ENCODE results near the gene GOLM1.

DNA sequence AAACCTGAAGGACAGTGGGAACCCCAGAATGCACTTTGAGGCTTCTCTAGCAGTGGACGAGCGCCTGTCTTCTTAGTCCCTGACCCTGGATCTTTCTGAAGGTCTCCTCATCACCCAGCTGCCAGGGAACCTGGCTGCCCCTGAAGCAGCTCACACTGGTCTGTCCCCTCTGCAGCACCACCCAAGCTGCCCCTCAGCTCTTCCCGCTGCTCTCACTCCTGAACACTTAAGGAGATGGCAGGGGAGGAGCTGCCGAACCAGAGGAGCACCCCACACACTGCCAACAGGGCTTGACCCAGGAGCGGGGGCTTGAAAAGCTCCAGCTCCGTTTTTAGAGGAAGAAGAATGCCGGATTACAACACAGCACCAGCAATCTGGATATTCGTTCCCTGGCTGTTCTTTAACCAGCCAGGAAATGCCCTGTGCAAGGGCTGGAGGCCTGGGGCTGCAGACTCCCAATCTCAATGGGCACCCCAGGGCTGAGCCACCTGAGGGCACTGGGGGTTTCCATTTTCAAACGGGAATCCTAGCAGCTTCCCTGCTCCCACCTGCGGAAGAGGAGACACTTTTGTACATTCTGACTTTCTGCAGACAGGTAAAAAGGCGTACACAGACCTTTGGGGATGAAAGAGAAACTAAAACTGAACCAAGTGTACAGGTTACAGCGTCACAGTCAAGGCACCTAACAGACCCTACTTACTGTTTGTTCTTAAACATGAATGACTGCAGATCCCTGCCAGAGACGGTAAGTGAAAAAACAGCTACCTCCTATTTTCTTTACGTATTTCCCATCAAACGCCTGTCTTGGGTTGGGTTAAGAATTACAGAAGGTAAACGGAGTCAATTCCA is 36.3 kb downstream of the GOLM1 start:
- TF ChIP-seq, protein P1, sequence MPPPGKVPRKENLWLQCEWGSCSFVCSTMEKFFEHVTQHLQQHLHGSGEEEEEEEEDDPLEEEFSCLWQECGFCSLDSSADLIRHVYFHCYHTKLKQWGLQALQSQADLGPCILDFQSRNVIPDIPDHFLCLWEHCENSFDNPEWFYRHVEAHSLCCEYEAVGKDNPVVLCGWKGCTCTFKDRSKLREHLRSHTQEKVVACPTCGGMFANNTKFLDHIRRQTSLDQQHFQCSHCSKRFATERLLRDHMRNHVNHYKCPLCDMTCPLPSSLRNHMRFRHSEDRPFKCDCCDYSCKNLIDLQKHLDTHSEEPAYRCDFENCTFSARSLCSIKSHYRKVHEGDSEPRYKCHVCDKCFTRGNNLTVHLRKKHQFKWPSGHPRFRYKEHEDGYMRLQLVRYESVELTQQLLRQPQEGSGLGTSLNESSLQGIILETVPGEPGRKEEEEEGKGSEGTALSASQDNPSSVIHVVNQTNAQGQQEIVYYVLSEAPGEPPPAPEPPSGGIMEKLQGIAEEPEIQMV (CRISPR knock-in tag; IDR thresholded peaks at IDR 0.05; ENCODE audit: low read depth): no peak
- TF ChIP-seq THYN1 (CRISPR knock-in tag; IDR thresholded peaks at IDR 0.05; ENCODE audit: borderline replicate concordance, low read depth) (no peak), ZZZ3 (CRISPR knock-in tag; IDR thresholded peaks at IDR 0.05; ENCODE audit: borderline replicate concordance) (no peak), ZNF3 (CRISPR knock-in tag; IDR thresholded peaks at IDR 0.05) (no peak), KAT7 (CRISPR knock-in tag; IDR thresholded peaks at IDR 0.05; ENCODE audit: borderline replicate concordance) (no peak), MYC (CRISPR knock-in tag; IDR thresholded peaks at IDR 0.05; ENCODE audit: borderline replicate concordance) (no peak), HNRNPUL1 (IDR thresholded peaks at IDR 0.05; ENCODE audit: low read depth, low read length) (no peak), ZNF121 (CRISPR knock-in tag; IDR thresholded peaks at IDR 0.05) (no peak), KDM5B (CRISPR knock-in tag; IDR thresholded peaks at IDR 0.05; ENCODE audit: borderline replicate concordance) (no peak), ZNF317 (CRISPR knock-in tag; IDR thresholded peaks at IDR 0.05) (no peak)
- TF ChIP-seq, protein P2, sequence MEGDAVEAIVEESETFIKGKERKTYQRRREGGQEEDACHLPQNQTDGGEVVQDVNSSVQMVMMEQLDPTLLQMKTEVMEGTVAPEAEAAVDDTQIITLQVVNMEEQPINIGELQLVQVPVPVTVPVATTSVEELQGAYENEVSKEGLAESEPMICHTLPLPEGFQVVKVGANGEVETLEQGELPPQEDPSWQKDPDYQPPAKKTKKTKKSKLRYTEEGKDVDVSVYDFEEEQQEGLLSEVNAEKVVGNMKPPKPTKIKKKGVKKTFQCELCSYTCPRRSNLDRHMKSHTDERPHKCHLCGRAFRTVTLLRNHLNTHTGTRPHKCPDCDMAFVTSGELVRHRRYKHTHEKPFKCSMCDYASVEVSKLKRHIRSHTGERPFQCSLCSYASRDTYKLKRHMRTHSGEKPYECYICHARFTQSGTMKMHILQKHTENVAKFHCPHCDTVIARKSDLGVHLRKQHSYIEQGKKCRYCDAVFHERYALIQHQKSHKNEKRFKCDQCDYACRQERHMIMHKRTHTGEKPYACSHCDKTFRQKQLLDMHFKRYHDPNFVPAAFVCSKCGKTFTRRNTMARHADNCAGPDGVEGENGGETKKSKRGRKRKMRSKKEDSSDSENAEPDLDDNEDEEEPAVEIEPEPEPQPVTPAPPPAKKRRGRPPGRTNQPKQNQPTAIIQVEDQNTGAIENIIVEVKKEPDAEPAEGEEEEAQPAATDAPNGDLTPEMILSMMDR (CRISPR knock-in tag; IDR thresholded peaks at IDR 0.05): no peak
- TF ChIP-seq, protein P3, sequence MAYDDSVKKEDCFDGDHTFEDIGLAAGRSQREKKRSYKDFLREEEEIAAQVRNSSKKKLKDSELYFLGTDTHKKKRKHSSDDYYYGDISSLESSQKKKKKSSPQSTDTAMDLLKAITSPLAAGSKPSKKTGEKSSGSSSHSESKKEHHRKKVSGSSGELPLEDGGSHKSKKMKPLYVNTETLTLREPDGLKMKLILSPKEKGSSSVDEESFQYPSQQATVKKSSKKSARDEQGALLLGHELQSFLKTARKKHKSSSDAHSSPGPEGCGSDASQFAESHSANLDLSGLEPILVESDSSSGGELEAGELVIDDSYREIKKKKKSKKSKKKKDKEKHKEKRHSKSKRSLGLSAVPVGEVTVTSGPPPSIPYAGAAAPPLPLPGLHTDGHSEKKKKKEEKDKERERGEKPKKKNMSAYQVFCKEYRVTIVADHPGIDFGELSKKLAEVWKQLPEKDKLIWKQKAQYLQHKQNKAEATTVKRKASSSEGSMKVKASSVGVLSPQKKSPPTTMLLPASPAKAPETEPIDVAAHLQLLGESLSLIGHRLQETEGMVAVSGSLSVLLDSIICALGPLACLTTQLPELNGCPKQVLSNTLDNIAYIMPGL (CRISPR knock-in tag; IDR thresholded peaks at IDR 0.05; ENCODE audit: borderline replicate concordance in 1 of 2, low read depth in 1 of 2): no peak
- TF ChIP-seq, protein P4, sequence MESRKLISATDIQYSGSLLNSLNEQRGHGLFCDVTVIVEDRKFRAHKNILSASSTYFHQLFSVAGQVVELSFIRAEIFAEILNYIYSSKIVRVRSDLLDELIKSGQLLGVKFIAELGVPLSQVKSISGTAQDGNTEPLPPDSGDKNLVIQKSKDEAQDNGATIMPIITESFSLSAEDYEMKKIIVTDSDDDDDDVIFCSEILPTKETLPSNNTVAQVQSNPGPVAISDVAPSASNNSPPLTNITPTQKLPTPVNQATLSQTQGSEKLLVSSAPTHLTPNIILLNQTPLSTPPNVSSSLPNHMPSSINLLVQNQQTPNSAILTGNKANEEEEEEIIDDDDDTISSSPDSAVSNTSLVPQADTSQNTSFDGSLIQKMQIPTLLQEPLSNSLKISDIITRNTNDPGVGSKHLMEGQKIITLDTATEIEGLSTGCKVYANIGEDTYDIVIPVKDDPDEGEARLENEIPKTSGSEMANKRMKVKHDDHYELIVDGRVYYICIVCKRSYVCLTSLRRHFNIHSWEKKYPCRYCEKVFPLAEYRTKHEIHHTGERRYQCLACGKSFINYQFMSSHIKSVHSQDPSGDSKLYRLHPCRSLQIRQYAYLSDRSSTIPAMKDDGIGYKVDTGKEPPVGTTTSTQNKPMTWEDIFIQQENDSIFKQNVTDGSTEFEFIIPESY (CRISPR knock-in tag; IDR thresholded peaks at IDR 0.05): no peak
